SK-N-MC (cell line): ENCODE measurements around the gene NCKAP5L.

Source experiments
- EZH2 ChIP-seq: fragments of 200-600 bp; sonication (generic); IDR thresholded peaks from one replicate; pipeline ENCODE4 v1.6.1; 2017; ENCODE audit warnings: antibody characterized with exemption
- POLR2AphosphoS5 ChIP-seq: IDR thresholded peaks from 2 replicates; pipeline ENCODE4 v1.6.1; 2012; ENCODE audit warnings: mild to moderate bottlenecking, low read depth, low read length, borderline replicate concordance

- TF ChIP-seq EZH2 (no peak), POLR2AphosphoS5 (no peak)
Observed at GRCh38 chr12:49805409-49805808, 22.8 kb downstream of the NCKAP5L start.
